Lower lobe of right lung (tissue), 2 donors: ENCODE measurements around the gene GCKR. TPM values are rescaled to one million over a fixed set of nuclear protein-coding genes. Genes with fewer than 3 reads are reported as not detected.

Experiments used
- ATAC-seq, 2 donors: fragments of 200-7000 bp; cut with Tn5 transposase; one replicate each; pipeline ENCODE4 v1.9.1; 2020 to 2022; ENCODE audit warnings: mild to moderate bottlenecking in 2 of 2, moderate library complexity in 2 of 2
- DNase-seq: peaks from one replicate; pipeline ENCODE4 v3.0.0-alpha.2; 2020
- H3K27ac ChIP-seq: fragments of 200-600 bp; one replicate; pipeline ENCODE4 v1.8.0; 2022
- H3K27me3 ChIP-seq: fragments of 200-600 bp; one replicate; pipeline ENCODE4 v1.8.0; 2022; ENCODE audit warnings: low read depth
- H3K36me3 ChIP-seq: fragments of 200-600 bp; one replicate; pipeline ENCODE4 v1.8.0; 2022; ENCODE audit warnings: mild to moderate bottlenecking
- H3K4me1 ChIP-seq: fragments of 200-600 bp; one replicate; pipeline ENCODE4 v1.8.0; 2022
- H3K4me3 ChIP-seq: fragments of 200-600 bp; one replicate; pipeline ENCODE4 v1.8.0; 2022; ENCODE audit warnings: mild to moderate bottlenecking
- H3K9me3 ChIP-seq: fragments of 200-600 bp; one replicate; pipeline ENCODE4 v1.8.0; 2022
- intact Hi-C: fragments of 100-400 bp; cut with DNase I; formaldehyde crosslinking; loops from one replicate; pipeline ENCODE4 v1.11.0; 2022
- total RNA-seq: library from RNA; stranded (reverse); fragmentation: NEBNext Ultra II Directional; extraction: Animal tissue kit (Norgen Biotek cat#: 25700); gene quantifications from one replicate; pipeline ENCODE4 v1.2.1, GENCODE V29; 2021
- TF ChIP-seq, protein P1 (sequence below): fragments of 200-600 bp; IDR thresholded peaks from one replicate; pipeline ENCODE4 v1.8.0; 2022; ENCODE audit warnings: antibody characterized with exemption, mild to moderate bottlenecking
- donor health status: DM: no; HTN: yes; CAD: no; lungs with severe emphysema.

The GCKR gene
- total RNA-seq, 1 donor from 2014 or later = 0.44 TPM

GRCh38 chr2:27561060-27561459 is 64.4 kb downstream of the GCKR start:
- no peak for DNase-seq
- intact Hi-C loops = no loop called here
- H3K4me1 ChIP-seq = no peaks in the 10 kb centered on the region
- H3K4me3 ChIP-seq = no peak overlapping the region
- H3K36me3 ChIP-seq = no peaks in the 10 kb centered on the region
- TF ChIP-seq, protein P1, sequence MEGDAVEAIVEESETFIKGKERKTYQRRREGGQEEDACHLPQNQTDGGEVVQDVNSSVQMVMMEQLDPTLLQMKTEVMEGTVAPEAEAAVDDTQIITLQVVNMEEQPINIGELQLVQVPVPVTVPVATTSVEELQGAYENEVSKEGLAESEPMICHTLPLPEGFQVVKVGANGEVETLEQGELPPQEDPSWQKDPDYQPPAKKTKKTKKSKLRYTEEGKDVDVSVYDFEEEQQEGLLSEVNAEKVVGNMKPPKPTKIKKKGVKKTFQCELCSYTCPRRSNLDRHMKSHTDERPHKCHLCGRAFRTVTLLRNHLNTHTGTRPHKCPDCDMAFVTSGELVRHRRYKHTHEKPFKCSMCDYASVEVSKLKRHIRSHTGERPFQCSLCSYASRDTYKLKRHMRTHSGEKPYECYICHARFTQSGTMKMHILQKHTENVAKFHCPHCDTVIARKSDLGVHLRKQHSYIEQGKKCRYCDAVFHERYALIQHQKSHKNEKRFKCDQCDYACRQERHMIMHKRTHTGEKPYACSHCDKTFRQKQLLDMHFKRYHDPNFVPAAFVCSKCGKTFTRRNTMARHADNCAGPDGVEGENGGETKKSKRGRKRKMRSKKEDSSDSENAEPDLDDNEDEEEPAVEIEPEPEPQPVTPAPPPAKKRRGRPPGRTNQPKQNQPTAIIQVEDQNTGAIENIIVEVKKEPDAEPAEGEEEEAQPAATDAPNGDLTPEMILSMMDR = no peak
- no peaks in the 10 kb centered on the region for H3K9me3 ChIP-seq
- peaks cover 13% of the 10 kb centered on the region for H3K27me3 ChIP-seq
- no peak for ATAC-seq
- no peak overlapping the region for H3K27ac ChIP-seq

GRCh38 chr2:27566628-27567027 is 70.0 kb downstream of the GCKR start:
- H3K4me1 ChIP-seq = no peaks in the 10 kb centered on the region
- H3K9me3 ChIP-seq = no peaks in the 10 kb centered on the region
- H3K27ac ChIP-seq = no peak overlapping the region
- no peak for ATAC-seq
- H3K27me3 ChIP-seq = peaks cover 8% of the 10 kb centered on the region
- intact Hi-C loops = no loop called here
- DNase-seq = no peak
- H3K36me3 ChIP-seq = no peaks in the 10 kb centered on the region
- no peak overlapping the region for H3K4me3 ChIP-seq
- TF ChIP-seq, protein P1 = no peak

- DNase-seq = no peak
- Histone ChIP-seq H3K27ac (no peak overlapping the region), H3K36me3 (no peaks in the 10 kb centered on the region), H3K4me1 (no peaks in the 10 kb centered on the region), H3K4me3 (no peak overlapping the region), H3K27me3 (peaks cover 8% of the 10 kb centered on the region), H3K9me3 (peaks cover 18% of the 10 kb centered on the region)
- no peak for ATAC-seq
- intact Hi-C loops = no loop called here
- TF ChIP-seq, protein P1 = no peak
These were observed 72.8 kb downstream of the GCKR start for GRCh38 chr2:27569398-27569797.

- ATAC-seq = no peak
- peaks cover 8% of the 10 kb centered on the region for H3K27me3 ChIP-seq
- no peak for DNase-seq
- H3K4me3 ChIP-seq = no peak overlapping the region
- no peaks in the 10 kb centered on the region for H3K36me3 ChIP-seq
- TF ChIP-seq, protein P1 = no peak
- no peak overlapping the region for H3K27ac ChIP-seq
- H3K4me1 ChIP-seq = no peaks in the 10 kb centered on the region
- intact Hi-C loops = no loop called here
- peaks cover 34% of the 10 kb centered on the region for H3K9me3 ChIP-seq
These were observed 74.6 kb downstream of the GCKR start for GRCh38 chr2:27571197-27571596.

GRCh38 chr2:27571681-27572080 is 75.0 kb downstream of the GCKR start:
- Histone ChIP-seq H3K9me3 (peaks cover 37% of the 10 kb centered on the region), H3K4me3 (no peak overlapping the region), H3K4me1 (no peaks in the 10 kb centered on the region), H3K36me3 (no peaks in the 10 kb centered on the region), H3K27me3 (peaks cover 6% of the 10 kb centered on the region), H3K27ac (no peak overlapping the region)
- DNase-seq (no peak), ATAC-seq (no peak)
- TF ChIP-seq, protein P1 = no peak
- intact Hi-C loops = no loop called here

GRCh38 chr2:27572439-27572838 is 75.8 kb downstream of the GCKR start:
- no peaks in the 10 kb centered on the region for H3K36me3 ChIP-seq
- no peaks in the 10 kb centered on the region for H3K27me3 ChIP-seq
- intact Hi-C loops = no loop called here
- no peaks in the 10 kb centered on the region for H3K4me1 ChIP-seq
- H3K4me3 ChIP-seq = no peak overlapping the region
- no peak overlapping the region for H3K27ac ChIP-seq
- DNase-seq (no peak), ATAC-seq (no peak)
- peaks cover 44% of the 10 kb centered on the region for H3K9me3 ChIP-seq
- TF ChIP-seq, protein P1 = no peak
